Activated CD4-positive, alpha-beta T cell treated with anti-CD3 and anti-CD28 coated beads, Interleukin-2, amount 50 U/mL, for 1 hour (primary cell): Measurements from ENCODE around the gene GPC6.

Source experiments
- DNase-seq: peaks from one replicate; pipeline ENCODE4 v3.0.0-alpha.2; 2020

The GPC6 gene

GRCh38 chr13:93624311-93624777, 397.7 kb downstream of the GPC6 start:
- DNase-seq, result no peak

- no peak for DNase-seq
These were observed 398.9 kb downstream of the GPC6 start for GRCh38 chr13:93625536-93625935.

- no peak for DNase-seq
These were observed 401.7 kb downstream of the GPC6 start for GRCh38 chr13:93628136-93628797.

GRCh38 chr13:93635616-93636032, 409.0 kb downstream of the GPC6 start:
- DNase-seq, result no peak

GRCh38 chr13:93637852-93638251, 411.2 kb downstream of the GPC6 start:
- no peak for DNase-seq

GRCh38 chr13:93640452-93640851, 413.8 kb downstream of the GPC6 start:
- no peak for DNase-seq

- no peak for DNase-seq
These were observed 419.6 kb downstream of the GPC6 start for GRCh38 chr13:93646245-93646644.

GRCh38 chr13:93649496-93649895, 422.9 kb downstream of the GPC6 start:
- no peak for DNase-seq

GRCh38 chr13:93653776-93654175, 427.2 kb downstream of the GPC6 start:
- no peak for DNase-seq

- no peak for DNase-seq
These were observed 428.5 kb downstream of the GPC6 start for GRCh38 chr13:93655154-93655553.

GRCh38 chr13:93660391-93661063, 433.9 kb downstream of the GPC6 start:
- DNase-seq, result no peak

- DNase-seq, result no peak
These were observed 444.3 kb downstream of the GPC6 start for GRCh38 chr13:93670866-93671265.

GRCh38 chr13:93672996-93673395, 446.4 kb downstream of the GPC6 start:
- DNase-seq, result no peak

- no peak for DNase-seq
These were observed 447.3 kb downstream of the GPC6 start for GRCh38 chr13:93673885-93674284.

GRCh38 chr13:93674337-93674755, 447.7 kb downstream of the GPC6 start:
- DNase-seq, result no peak

- DNase-seq, result no peak
These were observed 453.7 kb downstream of the GPC6 start for GRCh38 chr13:93680329-93680728.

- no peak for DNase-seq
These were observed 459.3 kb downstream of the GPC6 start for GRCh38 chr13:93685900-93686299.

GRCh38 chr13:93686399-93686798, 459.8 kb downstream of the GPC6 start:
- DNase-seq, result no peak

GRCh38 chr13:93687261-93687660, 460.7 kb downstream of the GPC6 start:
- no peak for DNase-seq

- no peak for DNase-seq
These were observed 462.7 kb downstream of the GPC6 start for GRCh38 chr13:93689333-93689732.

GRCh38 chr13:93690139-93690538, 463.5 kb downstream of the GPC6 start:
- DNase-seq, result no peak

GRCh38 chr13:93698016-93698613, 471.5 kb downstream of the GPC6 start:
- no peak for DNase-seq

GRCh38 chr13:93700115-93700514, 473.5 kb downstream of the GPC6 start:
- DNase-seq, result no peak
